Neural crest cell (in vitro differentiated cells): ENCODE results near the gene NFS1. TPM values are rescaled to one million over a fixed set of nuclear protein-coding genes. Genes with fewer than 3 reads are reported as not detected.

Experiments
- DNase-seq: peaks from one replicate; pipeline ENCODE4 v3.0.0; 2021; ENCODE audit warnings: low read depth, mixed read lengths, low spot score
- H3K27ac Mint-ChIP-seq: one replicate; pipeline ENCODE4 v1.8.0; 2021; ENCODE audit warnings: mild to moderate bottlenecking, mixed read lengths; ENCODE audit not compliant: unreplicated experiment
- H3K27me3 Mint-ChIP-seq: 2 replicates; pipeline ENCODE4 v1.8.0; 2021; ENCODE audit warnings: low read depth, mild to moderate bottlenecking, mixed read lengths
- H3K36me3 Mint-ChIP-seq: 2 replicates; pipeline ENCODE4 v1.8.0; 2021; ENCODE audit warnings: low read depth, mild to moderate bottlenecking, mixed read lengths
- H3K4me1 Mint-ChIP-seq: 2 replicates; pipeline ENCODE4 v1.8.0; 2021; ENCODE audit warnings: mixed read lengths
- H3K4me3 Mint-ChIP-seq: one replicate; pipeline ENCODE4 v1.8.0; 2021; ENCODE audit warnings: mild to moderate bottlenecking, mixed read lengths
- H3K9me3 Mint-ChIP-seq: 2 replicates; pipeline ENCODE4 v1.8.0; 2021; ENCODE audit warnings: mixed read lengths
- total RNA-seq: library from RNA; stranded (reverse); gene quantifications from 2 replicates; pipeline ENCODE4 v1.2.1, GENCODE V29; 2021
- TF ChIP-seq, protein P1 (sequence below): fragments of 200-600 bp; sonication (generic); conservative IDR thresholded peaks from 2 replicates; pipeline ENCODE4 v1.5.0; 2021; ENCODE audit warnings: antibody characterized with exemption, mild to moderate bottlenecking

NFS1 gene
- total RNA-seq, 1 donor from 2014 or later: 21.3 TPM

DNA sequence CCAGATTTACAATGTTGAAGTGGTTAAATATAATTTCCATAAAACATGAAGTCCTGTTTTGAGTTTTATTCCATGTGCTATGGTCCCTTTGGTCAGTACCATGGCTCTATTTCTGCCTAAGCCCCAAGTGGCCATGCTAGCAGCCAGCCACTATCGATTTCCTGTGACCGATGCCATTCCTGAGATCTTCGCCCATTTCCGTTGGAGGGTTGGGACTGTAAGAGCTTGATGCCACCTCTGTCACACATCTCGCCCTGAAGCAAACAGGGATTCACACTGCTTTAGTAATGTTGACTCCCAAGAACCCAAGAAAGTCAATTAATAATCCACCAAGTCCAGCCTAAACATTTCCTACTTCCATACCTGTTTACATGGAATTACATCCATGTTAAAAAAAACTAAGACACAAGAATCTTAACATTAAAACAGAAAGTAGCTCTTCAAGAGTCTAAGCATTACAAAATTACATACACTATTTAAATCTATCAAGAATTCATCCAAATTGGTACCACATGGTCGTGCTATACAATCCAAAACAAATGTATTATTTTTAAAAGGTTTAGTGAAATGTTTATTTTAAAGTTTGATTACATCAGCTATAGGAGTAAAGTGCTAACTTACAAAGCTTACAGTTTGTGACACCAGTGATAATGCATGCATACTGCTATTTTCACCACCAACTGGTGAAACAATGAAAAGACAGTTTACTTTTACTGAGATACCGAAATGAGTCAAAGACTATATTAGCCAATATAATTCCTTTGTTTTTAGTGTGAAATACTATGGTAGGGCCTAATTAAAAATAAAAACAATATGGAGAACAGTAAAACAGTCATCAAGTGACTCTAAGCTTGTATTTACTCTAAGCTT lies 40.4 kb upstream of the NFS1 start:
- Mint-ChIP-seq H3K27me3 (peaks cover 14% of the 10 kb centered on the region), H3K9me3 (no peaks in the 10 kb centered on the region), H3K27ac (peak overlapping the region; percentile 87), H3K4me3 (peak overlapping the region; percentile 99), H3K36me3 (peaks cover 27% of the 10 kb centered on the region), H3K4me1 (peaks cover 62% of the 10 kb centered on the region)
- no peak for DNase-seq
- TF ChIP-seq, protein P1, sequence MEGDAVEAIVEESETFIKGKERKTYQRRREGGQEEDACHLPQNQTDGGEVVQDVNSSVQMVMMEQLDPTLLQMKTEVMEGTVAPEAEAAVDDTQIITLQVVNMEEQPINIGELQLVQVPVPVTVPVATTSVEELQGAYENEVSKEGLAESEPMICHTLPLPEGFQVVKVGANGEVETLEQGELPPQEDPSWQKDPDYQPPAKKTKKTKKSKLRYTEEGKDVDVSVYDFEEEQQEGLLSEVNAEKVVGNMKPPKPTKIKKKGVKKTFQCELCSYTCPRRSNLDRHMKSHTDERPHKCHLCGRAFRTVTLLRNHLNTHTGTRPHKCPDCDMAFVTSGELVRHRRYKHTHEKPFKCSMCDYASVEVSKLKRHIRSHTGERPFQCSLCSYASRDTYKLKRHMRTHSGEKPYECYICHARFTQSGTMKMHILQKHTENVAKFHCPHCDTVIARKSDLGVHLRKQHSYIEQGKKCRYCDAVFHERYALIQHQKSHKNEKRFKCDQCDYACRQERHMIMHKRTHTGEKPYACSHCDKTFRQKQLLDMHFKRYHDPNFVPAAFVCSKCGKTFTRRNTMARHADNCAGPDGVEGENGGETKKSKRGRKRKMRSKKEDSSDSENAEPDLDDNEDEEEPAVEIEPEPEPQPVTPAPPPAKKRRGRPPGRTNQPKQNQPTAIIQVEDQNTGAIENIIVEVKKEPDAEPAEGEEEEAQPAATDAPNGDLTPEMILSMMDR: peak; percentile 44

DNA sequence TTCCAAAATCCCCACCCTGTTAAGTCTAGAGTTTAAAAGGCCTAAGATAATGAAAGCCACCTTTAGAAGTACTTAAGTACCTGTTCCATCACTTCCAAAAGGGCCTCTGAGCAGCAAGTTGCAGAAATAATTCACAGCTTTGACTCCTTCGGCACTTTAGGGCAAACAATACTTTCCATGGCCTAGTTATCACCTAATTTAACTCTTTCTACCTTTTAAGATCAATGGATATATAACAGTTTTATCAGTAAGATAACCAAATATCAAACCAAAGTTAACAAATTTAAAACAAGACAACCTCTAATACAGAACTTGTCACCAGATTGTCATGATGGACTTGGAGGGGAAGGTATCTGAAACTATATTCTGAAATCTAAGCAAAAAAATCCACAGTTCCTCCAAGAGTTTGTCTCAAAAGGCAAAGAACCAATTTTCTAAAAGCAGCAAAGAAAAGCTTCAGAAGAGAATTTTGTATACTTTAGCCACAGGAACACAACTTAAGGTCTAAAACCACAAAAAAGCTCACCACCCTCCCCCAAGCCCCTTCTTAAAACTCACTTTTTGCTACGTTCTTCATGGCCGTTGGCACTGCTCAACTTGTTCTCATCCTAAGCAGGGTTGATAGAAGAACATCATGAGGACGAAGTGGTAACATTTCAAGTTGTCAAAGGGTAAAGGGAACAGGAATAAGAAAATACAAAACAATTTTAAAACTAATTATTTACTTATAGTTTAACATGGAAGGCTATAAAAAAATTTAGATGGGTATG lies 39.4 kb upstream of the NFS1 start:
- TF ChIP-seq, protein P1: no peak
- Mint-ChIP-seq H3K27me3 (peaks cover 17% of the 10 kb centered on the region), H3K4me3 (peak overlapping the region; percentile 72), H3K4me1 (peaks cover 60% of the 10 kb centered on the region), H3K27ac (peak overlapping the region; percentile 37), H3K9me3 (no peaks in the 10 kb centered on the region), H3K36me3 (peaks cover 34% of the 10 kb centered on the region)
- no peak for DNase-seq

DNA sequence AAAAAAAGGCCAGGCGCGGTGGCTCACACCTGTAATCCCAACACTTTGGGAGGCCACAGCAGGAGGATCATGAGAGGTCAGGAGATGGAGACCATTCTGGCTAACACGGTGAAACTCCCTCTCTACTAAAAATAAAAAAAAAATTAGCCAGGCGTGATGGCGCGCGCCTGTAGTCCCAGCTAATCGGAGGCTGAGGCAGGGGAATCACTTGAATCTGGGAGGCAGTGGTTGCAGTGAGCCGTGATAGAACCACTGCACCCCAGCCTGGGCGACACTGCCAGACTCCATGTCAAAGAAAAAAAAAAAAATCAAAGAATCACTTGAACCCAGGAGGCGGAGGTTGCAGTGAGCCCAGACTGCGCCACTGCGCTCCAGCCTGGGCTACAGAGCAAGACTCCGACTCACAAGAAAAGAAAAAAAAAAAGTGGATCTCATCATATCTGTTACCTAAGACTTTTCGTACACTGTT lies 38.7 kb upstream of the NFS1 start:
- Mint-ChIP-seq H3K36me3 (peaks cover 35% of the 10 kb centered on the region), H3K27me3 (peaks cover 17% of the 10 kb centered on the region), H3K4me3 (peak overlapping the region; percentile 72), H3K27ac (peak overlapping the region; percentile 37), H3K4me1 (peaks cover 53% of the 10 kb centered on the region), H3K9me3 (no peaks in the 10 kb centered on the region)
- TF ChIP-seq, protein P1: no peak
- no peak for DNase-seq

DNA sequence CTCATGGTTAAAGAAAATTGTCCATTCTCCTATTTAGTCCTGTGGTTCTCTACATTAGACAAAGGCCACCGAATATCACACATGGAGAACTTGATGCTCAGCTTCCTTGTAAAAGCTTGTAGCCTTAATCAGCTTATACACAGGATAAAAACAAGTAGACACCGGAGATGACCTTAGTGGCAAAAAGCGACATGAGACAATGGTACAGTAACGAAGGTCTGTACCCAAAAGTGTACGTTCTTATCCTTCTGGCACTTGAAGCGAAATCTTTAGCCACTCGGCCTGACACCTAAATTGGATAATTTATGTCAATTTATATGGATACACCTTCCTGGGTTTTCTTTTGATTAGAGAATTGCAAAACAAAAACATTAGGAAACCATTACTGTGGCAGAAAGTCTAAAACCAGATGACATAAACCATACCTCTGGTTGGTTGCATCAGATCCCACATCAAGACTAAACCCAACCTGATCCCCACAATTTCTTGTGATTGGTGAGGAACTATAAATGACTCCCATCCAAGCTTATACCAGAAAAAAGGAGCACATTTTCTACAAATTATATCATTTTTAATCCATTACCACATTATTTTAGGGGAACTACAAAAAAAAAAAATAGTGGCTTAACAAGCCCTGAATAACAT lies 36.8 kb upstream of the NFS1 start:
- TF ChIP-seq, protein P1: no peak
- DNase-seq: no peak
- no peak overlapping the region for H3K27ac Mint-ChIP-seq
- H3K36me3 Mint-ChIP-seq: peaks cover 26% of the 10 kb centered on the region
- H3K4me3 Mint-ChIP-seq: peak overlapping the region; percentile 39
- H3K27me3 Mint-ChIP-seq: peaks cover 8% of the 10 kb centered on the region
- H3K4me1 Mint-ChIP-seq: peaks cover 44% of the 10 kb centered on the region
- no peaks in the 10 kb centered on the region for H3K9me3 Mint-ChIP-seq
